Lower leg skin (tissue), 3 donors: ENCODE data around the gene RABEP2.

Experiments
- POLR2A ChIP-seq, 2 donors: fragments of 450-650 bp; IDR thresholded peaks; one replicate each; pipeline ENCODE4 v1.6.1; 2016 to 2017; ENCODE audit warnings: antibody characterized with exemption in 2 of 2, mild to moderate bottlenecking in 1 of 2, moderate library complexity in 1 of 2
- TF ChIP-seq, protein P1 (sequence below), 3 donors: fragments of 450-650 bp; IDR thresholded peaks; one replicate each; pipeline ENCODE4 v1.5.1; 2016; ENCODE audit warnings: antibody characterized with exemption in 3 of 3, mild to moderate bottlenecking in 3 of 3, moderate library complexity in 2 of 3

DNA sequence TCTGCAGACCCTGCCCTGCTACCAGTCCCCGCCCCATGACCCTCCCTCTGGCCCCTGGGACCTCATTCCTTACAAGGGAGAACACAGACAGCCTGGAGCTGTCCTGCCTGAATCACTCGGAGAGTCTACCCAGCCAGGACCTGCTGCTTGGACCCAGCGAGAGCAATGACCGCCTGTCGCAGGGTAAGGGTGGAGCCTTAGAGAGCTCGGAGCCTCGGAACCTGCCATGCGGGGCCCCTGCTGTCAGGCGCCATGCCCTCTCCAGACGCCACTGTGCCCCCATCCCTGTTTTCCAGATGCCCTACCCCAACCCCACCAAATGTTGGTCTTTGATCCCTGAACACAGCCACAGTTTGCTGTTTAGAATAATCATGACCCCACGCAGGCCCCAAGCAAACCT is 55.8 kb downstream of the RABEP2 start:
- TF ChIP-seq, protein P1, sequence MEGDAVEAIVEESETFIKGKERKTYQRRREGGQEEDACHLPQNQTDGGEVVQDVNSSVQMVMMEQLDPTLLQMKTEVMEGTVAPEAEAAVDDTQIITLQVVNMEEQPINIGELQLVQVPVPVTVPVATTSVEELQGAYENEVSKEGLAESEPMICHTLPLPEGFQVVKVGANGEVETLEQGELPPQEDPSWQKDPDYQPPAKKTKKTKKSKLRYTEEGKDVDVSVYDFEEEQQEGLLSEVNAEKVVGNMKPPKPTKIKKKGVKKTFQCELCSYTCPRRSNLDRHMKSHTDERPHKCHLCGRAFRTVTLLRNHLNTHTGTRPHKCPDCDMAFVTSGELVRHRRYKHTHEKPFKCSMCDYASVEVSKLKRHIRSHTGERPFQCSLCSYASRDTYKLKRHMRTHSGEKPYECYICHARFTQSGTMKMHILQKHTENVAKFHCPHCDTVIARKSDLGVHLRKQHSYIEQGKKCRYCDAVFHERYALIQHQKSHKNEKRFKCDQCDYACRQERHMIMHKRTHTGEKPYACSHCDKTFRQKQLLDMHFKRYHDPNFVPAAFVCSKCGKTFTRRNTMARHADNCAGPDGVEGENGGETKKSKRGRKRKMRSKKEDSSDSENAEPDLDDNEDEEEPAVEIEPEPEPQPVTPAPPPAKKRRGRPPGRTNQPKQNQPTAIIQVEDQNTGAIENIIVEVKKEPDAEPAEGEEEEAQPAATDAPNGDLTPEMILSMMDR (IDR thresholded peaks at IDR 0.05) = no peak
- TF ChIP-seq POLR2A (IDR thresholded peaks at IDR 0.05) = no peak
